Measurements from ENCODE around the gene TTN.

TTN gene

GRCh38 chr2:178811045-178811444 is 3.8 kb upstream of the TTN start:
- no peak for DNase-seq

- DNase-seq, result no peak
Observed at GRCh38 chr2:178810422-178810821, 3.2 kb upstream of the TTN start.

- DNase-seq, result no peak
Observed at GRCh38 chr2:178806543-178806942, 680 bp downstream of the TTN start.

GRCh38 chr2:178805457-178805856 is 1.8 kb downstream of the TTN start:
- DNase-seq, result no peak

GRCh38 chr2:178804791-178805190 is 2.4 kb downstream of the TTN start:
- no peak for DNase-seq

- no peak for DNase-seq
Observed at GRCh38 chr2:178800510-178800909, 6.7 kb downstream of the TTN start.

- DNase-seq, result no peak
Observed at GRCh38 chr2:178799305-178799704, 7.9 kb downstream of the TTN start.

GRCh38 chr2:178796079-178796677 is 11.0 kb downstream of the TTN start:
- DNase-seq, result peak; percentile 39

- DNase-seq, result no peak
Observed at GRCh38 chr2:178787934-178788333, 19.3 kb downstream of the TTN start.

GRCh38 chr2:178787155-178787554 is 20.1 kb downstream of the TTN start:
- DNase-seq, result no peak

GRCh38 chr2:178783889-178784288 is 23.3 kb downstream of the TTN start:
- DNase-seq, result no peak

- DNase-seq, result no peak
Observed at GRCh38 chr2:178782236-178782635, 25.0 kb downstream of the TTN start.

- DNase-seq, result no peak
Observed at GRCh38 chr2:178777577-178777976, 29.6 kb downstream of the TTN start.

- DNase-seq, result no peak
Observed at GRCh38 chr2:178776751-178777150, 30.5 kb downstream of the TTN start.

GRCh38 chr2:178775975-178776374 is 31.2 kb downstream of the TTN start:
- no peak for DNase-seq

GRCh38 chr2:178770518-178770917 is 36.7 kb downstream of the TTN start:
- DNase-seq, result no peak

- no peak for DNase-seq
Observed at GRCh38 chr2:178767094-178768060, 39.8 kb downstream of the TTN start.

GRCh38 chr2:178764097-178764496 is 43.1 kb downstream of the TTN start:
- DNase-seq, result no peak

GRCh38 chr2:178761759-178762371 is 45.4 kb downstream of the TTN start:
- peak; percentile 68 for DNase-seq

- no peak for DNase-seq
Observed at GRCh38 chr2:178756843-178757242, 50.4 kb downstream of the TTN start.

GRCh38 chr2:178756343-178756742 is 50.9 kb downstream of the TTN start:
- no peak for DNase-seq

- DNase-seq, result no peak
Observed at GRCh38 chr2:178747767-178748166, 59.5 kb downstream of the TTN start.

GRCh38 chr2:178734518-178734917 is 72.7 kb downstream of the TTN start:
- DNase-seq, result no peak

- DNase-seq, result no peak
Observed at GRCh38 chr2:178733975-178734374, 73.2 kb downstream of the TTN start.

Data from RPMI8226 (cell line).